GM18867 (cell line): ENCODE results near the gene PSMC3.

Experiments used
- ATAC-seq: cut with Tn5 transposase; IDR thresholded peaks from one replicate; pipeline ENCODE4 v1.9.1; 2021; ENCODE audit warnings: mild to moderate bottlenecking, moderate library complexity; ENCODE audit not compliant: unreplicated experiment

PSMC3 gene

DNA sequence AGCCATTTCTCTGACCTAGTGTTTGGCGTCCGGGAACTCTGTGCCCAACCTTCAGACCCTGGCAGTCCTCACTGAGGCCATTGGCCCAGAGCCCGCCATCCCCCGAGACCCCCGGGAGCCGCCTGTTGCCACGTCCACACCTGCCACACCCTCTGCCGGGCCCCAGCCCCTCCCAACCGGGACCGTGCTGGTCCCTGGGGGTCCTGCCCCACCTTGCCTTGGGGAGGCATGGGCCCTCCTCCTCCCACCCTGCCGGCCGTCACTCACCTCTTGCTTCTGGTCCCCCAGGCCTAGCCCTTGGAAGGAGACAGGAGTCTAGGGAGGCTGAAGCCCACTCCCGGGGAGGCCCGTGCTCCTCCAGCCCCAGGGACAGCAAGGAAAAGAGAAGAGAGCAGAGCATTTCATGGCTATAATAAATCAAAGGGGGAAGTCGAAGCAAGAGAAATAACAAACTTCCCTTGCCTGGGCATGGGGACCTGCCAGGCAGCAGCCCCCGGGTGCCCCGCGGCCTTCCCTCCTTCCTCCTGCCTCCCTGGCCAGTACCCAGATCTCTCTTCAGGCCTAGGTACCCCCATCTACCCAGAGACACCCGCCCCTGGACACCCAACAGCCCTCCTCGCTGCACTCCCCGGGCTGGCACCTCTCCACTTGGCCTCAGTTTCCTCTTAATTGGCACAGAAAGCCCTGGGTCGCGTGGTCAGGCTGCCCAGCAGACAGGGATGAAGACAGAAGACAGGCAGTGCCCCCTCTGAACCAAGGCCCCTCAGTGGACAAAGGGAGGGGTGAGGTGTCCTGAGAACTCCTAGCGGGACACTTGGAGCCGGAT is 30.8 kb downstream of the PSMC3 start:
- no peak for ATAC-seq

GRCh38 chr11:47394322-47395222 is 31.7 kb downstream of the PSMC3 start:
- ATAC-seq: no peak

DNA sequence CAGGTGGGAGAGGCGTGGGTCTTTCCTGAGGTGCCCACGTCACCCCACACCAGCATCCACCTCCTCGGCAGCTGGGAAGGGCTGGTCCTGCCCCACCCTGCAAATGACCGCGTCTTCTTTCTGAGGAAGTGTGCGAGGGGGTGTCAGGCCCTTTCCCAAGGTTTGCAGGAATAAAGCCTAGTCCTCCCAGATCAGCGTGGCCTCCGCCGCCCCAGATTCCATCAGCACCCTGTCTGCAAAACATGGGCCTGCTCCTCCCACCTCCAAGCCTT is 32.3 kb downstream of the PSMC3 start:
- ATAC-seq: no peak

DNA sequence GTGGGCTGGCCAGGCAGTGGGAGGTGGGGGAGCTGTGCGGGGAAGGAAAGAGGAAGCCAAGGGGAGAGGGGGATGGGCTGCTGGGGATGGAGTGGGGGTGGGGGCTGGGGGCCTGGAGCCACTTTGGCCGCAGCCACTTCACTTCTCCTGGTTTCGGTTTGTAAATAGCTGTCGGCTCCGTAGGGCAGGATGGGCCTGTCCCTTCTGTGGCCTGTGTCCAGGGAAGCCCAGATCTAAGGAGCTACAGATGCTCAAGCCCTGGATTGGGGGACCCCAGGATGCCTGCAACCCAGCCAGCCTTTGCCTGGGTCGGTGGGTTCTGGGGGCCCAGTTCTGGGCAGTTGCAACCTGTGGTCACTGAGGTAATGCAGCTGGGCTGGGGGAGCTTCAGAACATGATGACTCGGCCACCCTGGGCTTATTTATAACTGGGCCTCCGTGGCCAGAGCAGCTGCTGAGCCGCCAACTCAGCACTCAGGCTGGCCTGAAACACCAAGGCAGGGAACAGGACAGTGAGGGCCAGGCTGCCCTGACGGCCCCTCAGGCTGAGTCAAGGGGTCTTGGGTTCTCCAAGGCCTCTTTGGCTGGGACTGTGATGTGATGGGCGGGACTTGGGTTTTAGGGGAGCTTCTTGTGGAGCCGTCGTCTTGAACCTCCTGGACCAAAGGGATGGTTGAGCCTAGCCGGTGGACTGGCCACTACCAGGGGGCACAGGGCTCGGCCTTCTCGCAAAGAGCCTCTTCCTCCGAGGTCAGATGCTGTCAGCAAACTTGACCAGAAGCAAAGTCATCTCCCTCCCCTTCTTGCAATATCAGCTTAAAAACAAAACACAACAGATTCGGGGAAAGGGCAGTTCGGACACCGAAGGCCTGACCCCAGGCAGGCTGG is 32.8 kb downstream of the PSMC3 start:
- no peak for ATAC-seq

- no peak for ATAC-seq
Observed at GRCh38 chr11:47392546-47393162, 33.6 kb downstream of the PSMC3 start.

GRCh38 chr11:47391711-47392432 is 34.4 kb downstream of the PSMC3 start:
- ATAC-seq: no peak

DNA sequence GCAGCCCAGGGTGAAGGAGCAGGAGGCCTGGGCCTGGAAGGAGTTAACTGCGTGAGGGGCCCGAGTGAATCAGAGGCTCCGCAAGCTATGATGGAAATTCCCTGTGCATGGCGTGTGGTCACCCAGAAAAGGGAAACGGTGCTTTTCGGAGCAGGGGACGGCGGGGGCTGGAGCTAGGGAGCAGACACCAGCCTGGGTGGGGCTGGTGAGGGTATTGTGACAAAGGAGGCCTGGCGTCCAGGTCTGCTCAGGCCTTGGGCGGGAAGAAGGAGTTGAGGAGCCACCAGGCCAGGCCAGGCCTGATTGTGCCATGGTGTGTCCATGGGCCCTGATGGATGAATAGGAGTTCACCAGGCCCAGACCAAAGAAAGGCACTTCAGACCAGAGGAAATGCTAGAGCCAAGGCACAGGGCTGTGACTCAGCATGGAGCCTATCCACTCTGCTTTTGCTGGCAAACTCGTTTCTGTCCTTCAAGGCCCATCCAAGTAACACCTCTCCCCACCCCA is 35.1 kb downstream of the PSMC3 start:
- ATAC-seq: no peak

- no peak for ATAC-seq
Observed at GRCh38 chr11:47390422-47390760, 35.8 kb downstream of the PSMC3 start.

- no peak for ATAC-seq
Observed at GRCh38 chr11:47389577-47390421, 36.4 kb downstream of the PSMC3 start.

- ATAC-seq: no peak
Observed at GRCh38 chr11:47388697-47389576, 37.3 kb downstream of the PSMC3 start.

- no peak for ATAC-seq
Observed at GRCh38 chr11:47387944-47388696, 38.1 kb downstream of the PSMC3 start.

GRCh38 chr11:47384498-47384897 is 41.7 kb downstream of the PSMC3 start:
- ATAC-seq: no peak

DNA sequence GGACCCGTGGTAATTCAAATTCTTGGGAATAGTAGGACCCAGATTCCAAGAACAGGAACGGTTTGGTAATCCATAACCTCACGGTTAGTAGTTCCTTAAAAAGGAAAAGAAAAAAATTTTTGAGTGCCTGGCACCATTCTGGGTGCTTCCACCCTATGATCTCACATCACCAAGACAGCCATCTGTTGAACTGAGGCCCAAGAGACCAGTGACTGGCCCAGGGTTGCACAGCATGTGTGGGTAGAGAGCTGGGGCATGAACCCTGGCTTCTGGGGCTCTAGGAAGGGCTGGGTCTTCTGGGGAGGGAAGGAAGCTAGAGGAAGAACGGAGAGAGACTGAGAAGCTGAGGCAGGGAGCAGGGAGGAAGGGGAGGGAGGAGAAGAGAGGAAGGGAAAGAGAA is 43.2 kb downstream of the PSMC3 start:
- ATAC-seq: no peak

DNA sequence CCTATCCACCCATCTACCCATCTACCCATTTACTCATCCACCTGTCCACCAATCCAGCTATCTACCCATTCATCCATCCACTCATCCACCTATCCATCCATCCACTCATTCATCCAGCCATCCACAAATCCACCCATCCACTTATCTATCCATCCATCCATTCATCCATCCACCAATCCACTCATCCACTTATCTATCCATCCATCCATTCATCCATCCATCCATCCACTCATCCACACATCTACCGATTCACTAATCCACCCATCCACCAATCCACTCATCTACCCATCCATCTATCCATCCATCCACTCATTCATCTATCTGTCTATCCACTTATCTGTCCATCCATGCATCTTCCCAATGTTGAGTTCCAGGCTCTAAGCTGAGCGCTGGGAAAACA is 46.2 kb downstream of the PSMC3 start:
- ATAC-seq: no peak

- no peak for ATAC-seq
Observed at GRCh38 chr11:47379317-47379716, 46.9 kb downstream of the PSMC3 start.

GRCh38 chr11:47378836-47379170 is 47.4 kb downstream of the PSMC3 start:
- ATAC-seq: no peak

DNA sequence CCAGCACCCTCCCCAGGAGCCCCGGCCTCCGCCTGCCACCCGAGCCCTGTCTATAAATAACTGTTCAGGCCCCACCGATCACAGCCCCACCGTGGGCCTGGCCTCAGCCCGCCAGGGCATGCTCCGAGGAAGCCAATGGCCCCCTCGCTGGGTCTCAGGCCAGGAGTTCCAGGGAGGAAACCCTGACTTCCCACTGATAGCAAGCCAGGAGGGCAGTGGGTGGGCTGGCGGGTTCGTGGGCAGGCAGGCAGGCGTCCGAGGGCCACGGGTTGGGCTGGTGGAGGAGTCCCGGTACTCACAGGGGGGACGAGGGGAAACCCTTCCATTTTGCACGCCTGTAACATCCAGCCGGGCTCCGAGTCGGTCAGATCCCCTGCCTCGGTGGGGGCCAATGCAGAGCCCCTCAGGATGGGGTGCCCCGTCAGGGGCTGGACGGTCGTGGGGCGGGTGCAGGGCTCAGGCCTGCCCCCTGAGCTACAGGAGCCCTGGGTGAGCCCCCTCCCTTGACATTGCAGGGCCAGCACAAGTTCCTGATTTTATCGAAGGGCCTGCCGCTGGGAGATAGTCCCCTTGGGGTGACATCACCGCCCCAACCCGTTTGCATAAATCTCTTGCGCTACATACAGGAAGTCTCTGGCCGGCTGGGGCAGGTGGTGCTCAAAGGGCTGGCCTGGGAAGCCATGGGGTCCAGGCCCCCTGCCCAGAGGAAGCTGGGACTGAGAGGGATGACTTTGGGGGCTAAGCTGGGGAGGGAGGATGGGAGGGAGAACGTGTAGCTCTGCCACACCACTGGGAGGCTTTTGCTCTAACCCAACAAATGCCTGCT is 48.0 kb downstream of the PSMC3 start, which contains the start of gene SPI1:
Gene SPI1, minus strand, starts transcription at position 538 of the 826 bp plus-strand sequence. Its CDS starts 194 bp downstream, at position 344.
- ATAC-seq: peak; percentile 87
